ENCODE measurements around the gene SHQ1.
A peak's percentile ranks its signal among the peaks of the same experiment; 100 is the strongest.

SHQ1 gene

DNA sequence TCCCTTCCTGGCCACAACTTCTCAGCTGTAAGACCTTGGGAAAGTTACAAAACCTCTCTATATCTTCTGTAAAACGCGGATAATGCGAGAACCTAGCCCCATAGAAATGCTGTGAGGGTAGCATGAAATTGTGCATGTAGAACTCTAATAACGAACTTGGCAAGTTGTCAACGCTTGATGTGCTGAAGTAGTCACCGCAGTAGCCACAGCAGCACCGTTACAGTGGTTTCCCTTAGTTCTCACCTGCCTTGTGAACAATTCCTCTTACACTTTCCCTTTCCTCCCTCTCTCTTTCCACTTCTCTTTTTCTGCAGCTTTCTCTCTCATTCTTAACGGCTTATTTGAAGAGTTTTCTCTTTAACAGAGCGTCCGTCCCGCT is 447 bp upstream of the SHQ1 start:
- no peak for DNase-seq (ENCODE audit: low spot score)

DNA sequence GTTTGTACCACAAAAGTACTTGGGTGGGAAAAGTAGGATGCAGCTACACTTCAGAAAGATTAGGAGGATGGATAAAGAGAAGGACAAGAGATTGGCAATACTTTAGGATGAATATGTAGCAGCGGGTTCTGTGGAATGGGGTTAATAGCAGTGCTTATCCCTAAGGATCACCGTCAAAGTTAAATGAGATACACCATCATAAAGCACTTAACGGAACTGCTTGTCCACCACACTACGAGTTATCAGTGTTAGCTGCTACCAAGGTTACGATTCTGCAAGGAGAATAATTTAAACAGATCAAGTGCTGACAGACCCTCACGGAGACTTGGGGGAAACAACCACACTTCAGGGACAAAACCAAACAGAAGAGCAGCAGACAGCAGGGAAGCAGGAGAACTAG is 963 bp downstream of the SHQ1 start:
- no peak for DNase-seq (ENCODE audit: low spot score)

DNA sequence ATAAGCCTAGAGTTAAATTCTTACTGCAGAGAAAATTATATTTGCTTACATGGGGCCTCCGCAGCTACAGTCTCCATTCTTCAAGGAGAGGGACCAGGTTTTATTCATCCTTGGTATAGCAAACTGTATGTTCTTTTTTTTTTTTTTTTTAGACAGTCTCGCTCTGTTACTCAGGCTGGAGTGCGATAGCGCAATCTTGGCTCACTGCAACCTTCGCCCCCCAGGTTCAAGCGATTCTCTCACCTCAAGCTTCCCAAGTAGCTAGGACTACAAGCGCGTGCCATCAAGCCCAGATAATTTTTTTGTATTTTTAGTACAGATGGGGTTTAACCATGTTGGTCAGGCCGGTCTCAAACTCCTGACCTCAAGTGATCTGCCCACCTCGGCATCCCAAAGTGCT is 2.1 kb downstream of the SHQ1 start:
- no peak for DNase-seq (ENCODE audit: low spot score)

DNA sequence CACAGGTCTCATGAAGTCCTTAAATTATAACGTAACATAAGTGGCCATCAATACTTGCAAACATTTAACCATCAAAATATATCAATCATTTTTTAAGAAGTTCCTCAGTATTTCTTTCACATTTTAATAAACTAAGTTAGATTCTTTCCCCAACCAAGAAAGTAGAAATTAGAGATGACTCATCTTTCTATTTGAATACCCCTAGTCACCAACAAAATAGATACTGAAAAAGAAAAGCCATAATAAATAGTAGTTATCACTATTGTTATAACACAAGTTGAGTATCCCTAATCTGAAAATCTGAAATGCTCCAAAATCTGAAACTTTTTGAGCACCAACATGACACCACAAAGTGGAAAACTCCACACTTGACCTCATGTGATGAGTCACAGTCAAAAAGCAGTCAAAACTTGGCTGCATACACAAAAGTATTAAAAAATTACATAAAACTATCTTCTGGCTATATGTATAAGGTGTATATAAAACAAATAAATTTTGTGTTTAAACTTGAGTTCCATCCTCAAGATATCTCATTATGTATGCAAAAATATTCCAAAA is 3.7 kb downstream of the SHQ1 start:
- DNase-seq (ENCODE audit: low spot score) = no peak

DNA sequence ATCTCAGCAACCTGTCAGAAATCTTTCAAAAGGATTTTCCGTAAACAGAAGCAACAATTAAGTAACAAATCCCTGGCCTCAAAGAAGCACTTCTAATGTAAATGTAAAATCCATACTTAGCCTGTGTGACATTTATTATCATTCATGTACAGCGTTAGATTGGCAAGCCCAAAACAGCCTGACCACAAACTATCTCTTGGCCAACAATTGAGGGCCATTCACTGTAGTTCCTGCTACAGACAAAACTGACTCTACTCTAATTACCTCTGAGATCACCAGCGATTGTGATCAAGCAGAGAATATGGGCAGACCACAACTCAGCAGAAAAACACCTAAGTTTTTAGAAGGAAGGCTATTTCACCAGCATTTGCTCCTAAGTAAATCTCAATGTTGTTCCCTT is 9.2 kb downstream of the SHQ1 start:
- no peak for DNase-seq (ENCODE audit: low spot score)

DNA sequence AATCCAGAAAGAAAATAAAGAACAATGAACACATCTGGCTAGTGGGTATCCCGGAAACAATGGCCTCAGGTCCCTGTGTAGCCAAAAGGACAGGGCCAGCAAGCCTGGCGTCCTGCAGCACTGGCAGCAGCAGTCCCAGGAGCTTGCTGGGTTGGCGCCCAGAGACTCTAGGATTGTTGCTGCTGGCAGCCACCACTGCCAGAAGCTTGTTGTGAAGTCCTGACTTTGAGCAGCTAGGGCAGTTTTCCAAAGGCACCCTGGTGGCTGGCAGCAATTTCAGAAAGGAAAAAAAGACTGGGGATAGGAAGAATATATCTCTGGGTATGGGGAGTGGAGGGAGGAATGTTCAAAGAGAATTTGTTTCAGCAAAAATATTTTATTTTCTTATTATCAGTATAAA is 11.3 kb downstream of the SHQ1 start:
- no peak for DNase-seq (ENCODE audit: low spot score)

DNA sequence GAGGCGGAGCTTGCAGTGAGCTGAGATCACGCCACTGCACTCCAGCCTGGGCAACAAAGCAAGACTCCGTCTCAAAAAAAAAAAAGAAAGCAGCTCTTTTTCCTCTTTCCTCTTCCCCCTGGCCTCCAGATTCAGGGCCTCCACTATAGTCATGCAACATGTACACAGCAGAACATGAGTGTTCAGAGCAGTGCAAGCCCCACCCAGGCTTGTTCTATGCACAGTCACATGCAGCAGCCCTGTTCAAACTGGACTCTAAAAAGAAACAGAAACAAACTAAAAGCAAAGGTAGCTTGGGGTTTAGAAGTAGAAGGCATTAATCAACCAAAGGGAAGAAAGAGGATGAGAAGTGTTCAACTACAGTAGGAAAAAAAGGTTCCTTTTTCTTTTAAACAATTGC is 11.8 kb downstream of the SHQ1 start:
- DNase-seq (ENCODE audit: low spot score) = no peak

DNA sequence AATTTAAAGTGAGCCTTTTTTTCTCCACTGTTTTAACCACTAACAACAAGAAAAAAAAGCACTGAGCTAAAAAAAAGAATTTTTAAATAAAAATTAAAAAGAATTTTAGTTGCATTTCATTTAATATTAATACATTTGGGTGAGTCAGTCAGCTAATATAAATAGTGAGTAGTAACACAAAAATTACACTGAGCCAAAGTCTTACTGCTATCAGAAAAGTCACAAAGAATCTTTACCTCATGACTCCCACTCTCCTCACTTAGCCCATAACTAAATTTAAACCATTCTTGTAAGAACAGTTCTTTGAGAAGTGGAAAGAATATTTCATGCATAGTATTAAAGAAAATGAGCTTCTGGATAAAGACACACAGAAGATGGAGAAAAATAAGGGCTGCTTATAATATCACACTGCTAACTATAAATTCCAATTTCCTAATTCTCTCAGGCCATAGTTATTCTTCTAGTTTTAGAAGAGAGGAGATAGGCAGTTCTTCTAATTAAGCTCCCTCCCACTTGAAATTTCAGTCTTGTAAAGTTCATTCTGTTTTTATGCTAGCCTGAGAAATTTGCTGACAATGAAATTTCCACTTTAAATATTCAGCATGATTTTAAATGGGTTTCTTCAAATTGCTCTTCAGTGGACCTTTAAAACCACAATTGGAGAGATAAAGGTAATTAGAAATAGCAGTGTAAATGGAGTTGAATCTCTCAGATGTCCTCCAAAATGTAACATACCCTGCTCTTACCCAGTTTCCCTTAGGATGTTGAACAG is 17.6 kb downstream of the SHQ1 start:
- DNase-seq (ENCODE audit: low spot score) = no peak

DNA sequence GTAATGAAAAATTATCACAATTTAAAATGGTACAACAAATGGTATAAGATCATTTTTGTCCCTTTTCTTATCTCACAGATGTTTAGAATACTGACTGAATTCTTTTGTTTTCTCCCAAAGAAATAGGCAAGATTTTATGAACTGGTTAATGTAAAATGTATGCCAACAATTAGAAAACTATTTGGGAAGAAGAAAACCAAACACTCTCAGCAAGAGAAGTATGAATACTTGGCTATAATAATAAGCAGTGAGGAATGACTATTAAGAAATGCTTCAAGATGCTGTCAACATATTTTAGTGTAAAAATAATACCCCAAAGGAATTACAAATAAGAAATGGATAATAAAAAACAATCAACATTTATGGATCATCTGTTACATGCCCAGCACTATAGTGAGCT is 18.5 kb downstream of the SHQ1 start:
- DNase-seq (ENCODE audit: low spot score) = no peak

DNA sequence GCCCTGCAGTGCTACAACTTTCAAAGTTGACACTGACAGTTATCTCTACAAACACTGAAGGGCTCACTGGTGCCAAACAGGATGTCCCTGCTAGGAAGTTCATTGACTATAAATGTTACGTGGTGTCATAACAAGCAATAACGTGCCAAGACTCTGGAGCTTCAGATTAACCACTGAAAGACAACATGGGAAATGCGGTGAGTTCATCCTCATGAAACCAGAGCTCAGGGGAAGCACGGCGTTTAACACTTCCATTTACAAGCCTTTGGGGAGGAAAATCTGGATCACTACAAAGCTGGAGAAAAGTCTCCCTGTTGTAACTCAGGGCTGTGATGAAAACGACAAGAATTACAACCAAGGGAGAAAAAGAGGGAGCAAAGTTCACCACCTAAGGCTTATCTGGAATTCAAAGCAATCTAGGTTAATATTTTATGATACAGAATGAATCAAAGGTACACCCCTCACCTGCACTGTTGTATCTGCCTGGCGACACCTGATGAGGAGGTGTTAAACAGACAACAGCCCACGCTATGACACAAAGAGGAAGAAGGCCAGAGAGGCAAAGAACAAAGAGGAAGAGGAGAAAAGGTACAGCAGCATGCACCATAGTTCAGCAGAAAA is 27.0 kb downstream of the SHQ1 start:
- DNase-seq (ENCODE audit: low spot score) = no peak

DNA sequence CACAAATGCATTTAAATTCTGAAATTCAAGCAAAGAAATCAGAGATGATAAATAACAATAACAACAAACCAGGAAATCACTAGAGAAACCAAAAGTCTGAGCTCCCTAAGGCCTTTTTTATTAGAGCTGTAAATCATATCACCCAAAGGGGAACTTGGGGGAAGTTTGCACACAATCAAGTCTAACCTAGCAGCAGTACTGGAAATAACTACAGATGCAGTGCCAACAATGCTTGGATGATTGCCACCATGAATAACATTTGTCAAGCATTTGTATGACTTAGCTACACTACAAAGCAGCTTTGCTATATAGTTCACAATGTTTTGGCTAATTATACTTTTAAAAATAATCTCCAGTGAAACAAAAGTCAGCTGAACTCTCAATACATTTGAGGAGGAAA is 27.8 kb downstream of the SHQ1 start:
- DNase-seq (ENCODE audit: low spot score) = peak; percentile 35

DNA sequence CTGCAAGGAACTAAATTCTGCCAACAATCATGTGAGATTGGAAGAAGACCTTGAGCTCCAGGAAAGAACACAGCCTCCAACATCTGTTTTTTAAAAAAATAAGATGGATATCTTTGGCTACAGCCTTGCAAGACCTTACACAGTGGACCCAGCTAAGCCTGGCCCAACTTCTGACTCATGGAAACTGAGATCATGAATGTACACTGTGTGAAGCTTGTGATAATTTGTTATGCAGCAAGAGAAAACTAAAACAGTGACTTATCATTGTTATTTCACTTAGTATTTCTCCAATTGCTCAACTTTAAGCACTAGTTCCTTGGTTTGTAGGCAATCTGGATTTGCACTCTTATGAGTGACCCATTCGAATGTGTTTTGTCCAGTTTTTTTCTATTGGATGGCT is 29.3 kb downstream of the SHQ1 start:
- peak; percentile 46 for DNase-seq (ENCODE audit: low spot score)

DNA sequence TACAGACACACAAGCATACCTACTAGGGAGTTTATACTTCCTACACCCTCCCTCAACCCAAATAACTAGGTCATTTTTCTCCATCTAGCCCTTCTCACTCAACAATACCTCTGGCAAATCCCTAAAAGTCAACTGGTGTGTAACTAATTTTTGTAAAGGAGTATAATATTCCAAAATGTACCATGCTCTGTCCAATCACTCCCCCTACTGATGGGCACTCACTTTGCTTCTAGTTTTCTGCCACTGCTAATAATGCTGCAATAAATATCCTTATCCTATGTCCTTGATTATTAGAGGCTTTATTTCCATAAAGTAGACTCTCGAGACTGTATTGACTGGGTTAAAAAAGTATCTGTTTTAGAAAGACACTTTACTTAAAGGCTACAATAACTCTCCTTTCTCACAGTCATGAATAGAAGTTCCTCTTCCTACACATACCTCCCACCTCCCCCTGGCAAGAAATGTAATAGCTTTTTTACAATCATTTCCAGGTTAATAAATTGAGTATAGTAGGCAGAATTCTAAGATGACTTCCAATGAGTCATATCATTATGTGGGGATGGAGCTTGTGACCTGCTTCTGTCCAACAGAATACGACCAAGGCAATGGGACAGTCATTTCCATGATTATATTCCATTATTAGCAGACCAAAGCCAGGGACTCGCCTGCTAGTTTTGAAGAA is 30.0 kb downstream of the SHQ1 start:
- peak; percentile 60 for DNase-seq (ENCODE audit: low spot score)

DNA sequence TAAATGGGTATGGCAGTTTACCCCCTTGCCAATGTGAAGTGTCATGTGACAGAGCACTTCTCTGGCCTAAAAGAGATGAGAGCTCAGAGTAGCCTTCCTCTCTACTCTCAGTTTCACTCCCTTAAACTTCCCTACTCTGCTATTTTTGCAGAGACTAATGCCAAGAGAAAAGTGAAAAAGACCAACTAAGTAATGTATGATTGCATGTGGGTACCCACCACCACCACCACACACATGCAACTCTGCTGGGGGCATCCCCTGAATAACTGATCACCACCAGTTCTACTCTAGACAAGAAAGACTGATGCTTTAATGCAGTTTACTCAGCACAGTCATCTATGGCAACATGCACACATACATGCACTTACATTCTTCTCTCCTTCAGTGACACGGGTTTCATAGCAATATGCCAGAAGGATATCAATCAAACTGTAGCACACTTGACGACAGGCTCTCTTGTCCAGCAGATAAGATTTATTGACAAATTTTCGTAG is 31.3 kb downstream of the SHQ1 start:
- DNase-seq (ENCODE audit: low spot score) = no peak

DNA sequence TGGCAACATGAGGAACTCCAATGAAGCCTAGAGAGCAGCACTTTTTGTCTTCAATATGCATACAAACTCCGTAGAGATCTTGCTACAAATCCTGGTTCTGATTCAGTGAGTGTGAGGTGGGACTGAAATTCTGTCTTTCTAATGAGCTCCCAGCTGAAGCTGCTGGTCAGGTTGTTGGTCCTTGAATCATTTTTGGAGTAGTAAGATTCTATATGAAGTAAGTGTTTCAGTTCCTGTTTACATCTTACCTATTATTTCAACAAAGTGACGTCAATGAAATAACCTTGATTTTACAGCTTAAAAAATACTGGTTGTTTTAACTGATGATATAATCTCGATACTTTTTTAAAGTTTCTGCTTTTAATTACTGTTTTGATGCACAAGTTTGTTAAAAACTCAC is 33.9 kb downstream of the SHQ1 start:
- no peak for DNase-seq (ENCODE audit: low spot score)

DNA sequence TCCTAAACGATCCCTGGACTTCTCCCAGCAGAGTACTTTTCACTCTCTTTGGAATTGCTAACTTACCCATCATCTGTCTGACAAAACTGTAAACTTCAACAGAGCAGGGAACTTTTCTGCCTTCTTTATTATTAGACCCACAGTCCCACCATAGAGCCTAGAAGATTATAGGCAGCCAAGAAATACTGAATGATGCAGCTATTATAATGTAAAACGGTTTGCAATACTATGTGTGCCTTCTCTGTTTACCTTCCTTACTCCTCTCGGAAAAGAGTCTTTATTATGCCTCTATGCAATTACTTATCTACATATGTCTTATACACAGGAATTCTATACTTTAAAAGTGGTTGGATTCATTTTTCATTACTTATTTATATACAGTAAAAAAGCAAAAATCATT is 36.0 kb downstream of the SHQ1 start:
- DNase-seq (ENCODE audit: low spot score) = no peak

DNA sequence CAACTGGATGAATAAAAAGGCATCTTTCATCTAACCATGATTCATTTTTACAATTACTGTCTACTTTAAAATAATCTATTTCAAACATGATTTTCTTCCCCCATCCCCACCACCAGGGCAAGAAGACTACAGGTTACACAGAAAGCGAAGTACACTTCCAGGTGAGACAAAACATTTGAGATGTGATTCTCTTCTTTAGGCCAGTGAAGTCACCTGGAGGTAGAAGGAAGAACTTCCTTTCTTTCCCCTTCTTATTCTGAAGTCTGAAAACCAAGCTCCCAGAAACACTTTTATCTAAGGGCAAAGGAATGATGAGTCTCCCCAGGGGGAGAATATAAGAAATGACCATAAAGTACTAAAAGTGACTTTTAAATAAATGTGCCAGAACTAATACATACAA is 36.7 kb downstream of the SHQ1 start:
- DNase-seq (ENCODE audit: low spot score) = no peak

DNA sequence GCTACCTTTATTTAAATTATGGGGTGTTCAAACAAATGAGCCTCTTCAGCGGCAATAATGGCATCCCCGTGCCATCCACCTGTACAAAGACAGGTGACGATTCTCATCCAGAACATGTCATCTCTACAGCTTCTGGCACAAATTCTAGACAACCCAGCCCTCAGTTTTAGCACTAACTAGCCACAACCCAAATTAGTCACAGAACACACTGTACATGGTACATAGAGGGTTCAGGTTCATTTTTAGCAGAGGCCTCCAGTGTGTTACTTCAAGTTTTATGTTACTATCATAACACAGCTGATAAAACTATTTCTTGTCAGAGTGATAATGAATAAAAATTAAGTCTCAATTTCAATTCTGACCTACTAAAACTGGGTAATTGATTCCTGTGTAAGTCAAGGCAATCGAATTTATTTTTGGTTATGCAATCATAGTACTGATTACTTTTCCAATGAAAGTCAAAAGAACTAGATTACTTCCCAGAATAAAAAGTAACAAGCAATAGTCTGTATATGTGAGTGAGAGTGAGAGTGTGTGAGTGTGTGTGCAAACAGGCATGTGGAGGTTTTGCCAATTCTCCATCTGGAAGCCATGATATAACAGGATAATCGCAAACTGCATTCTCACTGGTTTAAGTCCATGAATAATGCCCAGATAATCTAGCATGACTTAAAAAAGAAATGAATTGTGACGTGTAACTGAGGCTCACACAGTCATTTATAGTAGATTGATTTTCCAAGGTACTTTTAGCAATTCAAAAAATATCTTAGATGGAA is 37.4 kb downstream of the SHQ1 start:
- no peak for DNase-seq (ENCODE audit: low spot score)

DNA sequence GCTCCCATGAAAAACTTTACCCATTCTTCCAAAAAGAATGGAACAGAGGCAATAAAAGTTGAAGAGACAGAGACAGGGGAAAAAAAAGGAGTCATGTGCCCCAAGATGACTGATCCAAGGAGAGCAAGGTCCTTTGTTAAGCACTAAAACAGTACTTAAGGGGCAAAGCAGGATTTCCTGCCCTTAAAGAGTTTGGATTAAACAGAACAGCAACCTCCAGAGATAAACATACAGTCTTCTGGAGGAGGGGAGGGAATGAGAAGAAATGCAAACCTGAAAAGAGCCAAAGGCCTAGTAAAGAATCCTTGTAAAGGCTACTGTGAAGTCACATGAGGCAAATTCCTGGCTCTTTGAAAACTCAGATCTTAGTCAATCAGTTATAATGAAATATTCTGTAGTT is 38.2 kb downstream of the SHQ1 start:
- DNase-seq (ENCODE audit: low spot score) = peak; percentile 49

DNA sequence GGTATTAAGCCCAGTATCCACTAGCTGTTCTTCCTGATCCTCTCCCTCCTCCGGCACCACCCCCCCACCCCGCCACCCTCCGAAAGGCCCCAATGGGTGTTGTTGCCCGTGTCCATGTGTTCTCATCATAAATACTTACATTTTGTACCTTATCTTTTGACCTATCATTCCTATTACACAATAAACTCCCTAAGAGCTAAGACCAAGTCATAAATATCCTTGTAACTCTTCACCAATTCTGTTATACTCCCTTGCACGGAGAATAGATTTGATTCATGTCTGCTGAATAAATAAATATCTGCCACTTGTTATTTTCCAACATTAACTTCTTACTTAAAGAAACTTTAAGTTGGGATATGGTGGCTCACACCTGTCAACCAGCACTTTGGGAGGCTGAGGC is 43.9 kb downstream of the SHQ1 start:
- no peak for DNase-seq (ENCODE audit: low spot score)

DNA sequence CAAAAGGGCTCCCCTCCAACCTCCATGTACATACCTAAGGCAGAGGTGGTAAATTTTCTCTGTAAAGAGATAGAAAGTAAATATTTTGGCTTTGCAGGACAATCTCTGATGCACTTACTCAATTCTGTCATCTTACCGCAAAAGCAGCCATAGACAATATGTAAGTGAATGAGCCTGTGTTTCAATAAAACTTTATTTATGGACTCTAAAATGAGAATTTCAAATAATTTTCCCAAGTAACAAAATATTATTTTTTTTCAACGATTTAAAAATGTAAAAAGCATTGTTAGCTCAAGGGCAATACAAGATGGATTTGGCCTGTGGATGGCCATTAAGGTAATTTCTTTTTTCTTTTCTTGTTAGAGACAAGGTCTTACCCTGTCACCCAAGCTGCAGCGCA is 44.7 kb downstream of the SHQ1 start:
- no peak for DNase-seq (ENCODE audit: low spot score)

DNA sequence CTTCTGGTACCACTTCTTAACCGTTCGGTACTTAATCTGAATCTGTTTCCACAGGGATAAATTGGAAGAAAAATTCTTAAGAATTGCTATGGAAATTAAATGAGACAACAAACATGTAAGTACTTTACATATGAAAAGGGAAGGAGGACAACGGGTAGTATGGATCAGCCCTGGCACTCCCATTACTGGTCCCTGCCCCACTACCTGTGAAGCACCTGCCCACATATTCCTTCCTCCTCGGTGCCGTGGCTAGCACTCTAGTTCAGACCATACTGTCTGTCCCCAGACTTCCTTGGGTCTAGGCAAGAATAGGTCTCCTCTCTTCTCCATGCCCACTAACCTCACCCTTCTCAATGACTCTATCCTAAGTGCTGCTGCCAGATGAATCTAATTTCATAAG is 46.2 kb downstream of the SHQ1 start:
- no peak for DNase-seq (ENCODE audit: low spot score)

Measured in COLO829 (cell line).